ENCODE measurements around the gene TEX14. TPM values are rescaled to one million over a fixed set of nuclear protein-coding genes. Genes with fewer than 3 reads are reported as not detected.

The TEX14 gene
- total and polyA plus RNA-seq, 8 donors = 0.03 to 0.59 (median 0.20) TPM

DNA sequence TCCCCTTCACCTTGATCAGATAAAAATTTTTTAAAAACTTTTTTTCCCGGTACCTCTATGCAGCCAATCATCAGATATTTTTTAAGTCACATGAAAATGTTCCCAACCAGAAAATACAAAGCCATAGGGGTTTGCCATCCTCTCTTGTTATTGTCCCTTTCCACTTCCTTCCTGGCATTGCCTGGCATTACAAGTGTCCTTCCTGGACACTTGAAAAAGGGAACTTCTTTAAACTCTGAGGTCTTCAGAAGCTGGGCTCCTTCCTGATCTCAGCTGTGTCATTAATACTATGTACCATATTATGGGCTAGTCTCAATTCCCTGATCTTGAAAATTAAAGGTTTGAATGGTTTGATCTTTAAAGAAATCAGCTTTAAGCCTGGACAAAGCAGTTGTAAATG lies 64.9 kb downstream of the TEX14 start:
- Histone ChIP-seq H3K4me1 (no peaks in the 10 kb centered on the region), H3K27me3 (no peaks in the 10 kb centered on the region), H3K36me3 (no peaks in the 10 kb centered on the region), H3K9me3 (no peaks in the 10 kb centered on the region), H3K27ac (no peak overlapping the region), H3K4me3 (no peak overlapping the region)
- 76 to 86% methylated on average over 1 of the region's 1 CpG for WGBS, 2 donors
- intact Hi-C loops (cut with DNase I) = no loop called here
- no peak for DNase-seq
- TF ChIP-seq, protein P1, sequence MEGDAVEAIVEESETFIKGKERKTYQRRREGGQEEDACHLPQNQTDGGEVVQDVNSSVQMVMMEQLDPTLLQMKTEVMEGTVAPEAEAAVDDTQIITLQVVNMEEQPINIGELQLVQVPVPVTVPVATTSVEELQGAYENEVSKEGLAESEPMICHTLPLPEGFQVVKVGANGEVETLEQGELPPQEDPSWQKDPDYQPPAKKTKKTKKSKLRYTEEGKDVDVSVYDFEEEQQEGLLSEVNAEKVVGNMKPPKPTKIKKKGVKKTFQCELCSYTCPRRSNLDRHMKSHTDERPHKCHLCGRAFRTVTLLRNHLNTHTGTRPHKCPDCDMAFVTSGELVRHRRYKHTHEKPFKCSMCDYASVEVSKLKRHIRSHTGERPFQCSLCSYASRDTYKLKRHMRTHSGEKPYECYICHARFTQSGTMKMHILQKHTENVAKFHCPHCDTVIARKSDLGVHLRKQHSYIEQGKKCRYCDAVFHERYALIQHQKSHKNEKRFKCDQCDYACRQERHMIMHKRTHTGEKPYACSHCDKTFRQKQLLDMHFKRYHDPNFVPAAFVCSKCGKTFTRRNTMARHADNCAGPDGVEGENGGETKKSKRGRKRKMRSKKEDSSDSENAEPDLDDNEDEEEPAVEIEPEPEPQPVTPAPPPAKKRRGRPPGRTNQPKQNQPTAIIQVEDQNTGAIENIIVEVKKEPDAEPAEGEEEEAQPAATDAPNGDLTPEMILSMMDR (IDR thresholded peaks at IDR 0.05) = no peak
- ATAC-seq = no peak
- no peak for FAIRE-seq

DNA sequence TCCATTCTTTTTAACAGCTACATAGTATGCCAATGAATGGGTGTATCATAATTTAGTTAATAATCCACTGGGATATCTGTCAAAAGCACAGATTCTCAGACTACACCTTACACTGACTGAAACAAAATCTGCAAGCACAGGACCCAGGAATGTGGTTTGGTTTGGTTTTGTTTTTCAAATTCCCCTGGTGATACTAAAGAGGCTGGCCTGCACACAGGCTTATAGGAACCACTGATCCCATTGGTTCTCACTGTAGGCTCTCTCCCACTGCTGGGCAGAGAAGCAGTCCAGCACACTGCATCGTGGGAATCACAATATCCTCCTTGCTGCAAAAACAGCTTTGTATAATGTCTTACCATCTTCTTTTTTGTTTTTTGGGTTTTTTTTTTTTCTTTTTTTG lies 67.1 kb downstream of the TEX14 start:
- 57 to 81% methylated on average over 1 of the region's 1 CpG for WGBS, 2 donors
- Histone ChIP-seq H3K4me1 (no peaks in the 10 kb centered on the region), H3K9me3 (no peaks in the 10 kb centered on the region), H3K27ac (no peak overlapping the region), H3K4me3 (no peak overlapping the region), H3K36me3 (no peaks in the 10 kb centered on the region), H3K27me3 (no peaks in the 10 kb centered on the region)
- no peak for DNase-seq
- no peak for FAIRE-seq
- intact Hi-C loops (cut with DNase I) = no loop called here
- TF ChIP-seq, protein P1 (IDR thresholded peaks at IDR 0.05) = no peak
- no peak for ATAC-seq

DNA sequence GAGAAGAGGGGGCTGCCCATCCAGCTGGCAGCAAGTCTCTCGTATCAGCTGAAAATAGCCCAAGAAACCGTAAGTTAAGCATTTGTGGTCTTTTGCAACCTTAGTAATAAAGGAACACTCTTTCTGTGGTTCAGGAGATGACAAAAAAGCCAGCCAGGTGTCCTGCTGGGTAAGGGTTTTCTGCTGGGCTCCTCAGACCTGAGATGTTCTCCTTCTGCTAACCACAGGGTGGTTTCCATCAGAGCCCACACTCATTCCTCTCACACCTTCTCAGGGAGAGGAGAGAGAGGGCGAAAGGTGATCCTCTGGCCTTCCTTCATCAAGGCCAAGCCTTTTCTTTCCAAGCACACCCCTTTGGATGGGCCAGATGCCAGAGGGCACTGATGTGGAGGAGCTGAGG lies 70.7 kb downstream of the TEX14 start:
- WGBS, 2 donors = 66 to 81% methylated on average over 3 of the region's 3 CpGs
- intact Hi-C loops (cut with DNase I) = no loop called here

DNA sequence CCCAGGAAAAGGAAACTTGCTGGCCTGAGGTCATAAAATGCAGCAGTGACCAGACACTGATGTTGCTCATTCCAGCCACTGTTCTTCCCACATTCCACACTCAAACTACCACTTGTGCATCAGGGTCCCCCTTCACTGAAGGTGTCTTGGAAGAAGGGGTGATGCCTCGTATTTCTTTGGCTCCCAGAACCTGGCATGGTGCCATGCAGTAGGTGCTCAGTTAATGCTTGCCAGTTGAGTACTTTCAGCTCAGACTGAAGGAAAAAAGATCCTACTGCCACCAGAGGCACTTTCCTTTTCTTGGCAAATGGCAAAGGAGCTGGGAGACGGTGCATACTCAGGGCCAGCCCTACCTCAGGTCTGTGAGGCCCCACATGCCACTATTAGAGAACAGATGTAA lies 73.5 kb downstream of the TEX14 start:
- intact Hi-C loops (cut with DNase I) = no loop called here
- DNase-seq = no peak
- H3K27me3 ChIP-seq = no peaks in the 10 kb centered on the region
- TF ChIP-seq, protein P1 (IDR thresholded peaks at IDR 0.05) = no peak
- no peak for FAIRE-seq
- H3K4me3 ChIP-seq = no peak overlapping the region
- WGBS, 2 donors = 55 to 83% methylated on average over 2 of the region's 2 CpGs
- no peaks in the 10 kb centered on the region for H3K9me3 ChIP-seq
- no peaks in the 10 kb centered on the region for H3K36me3 ChIP-seq
- ATAC-seq = no peak
- H3K27ac ChIP-seq = no peak overlapping the region
- no peaks in the 10 kb centered on the region for H3K4me1 ChIP-seq

More for the DNA sequence above, 70.7 kb downstream of the TEX14 start:
- ATAC-seq (no peak), DNase-seq (no peak), FAIRE-seq (no peak)
- Histone ChIP-seq H3K36me3 (no peaks in the 10 kb centered on the region), H3K27ac (no peak overlapping the region), H3K4me3 (no peak overlapping the region), H3K4me1 (no peaks in the 10 kb centered on the region), H3K27me3 (no peaks in the 10 kb centered on the region), H3K9me3 (no peaks in the 10 kb centered on the region)
- TF ChIP-seq, protein P1 (IDR thresholded peaks at IDR 0.05) = no peak

DNA sequence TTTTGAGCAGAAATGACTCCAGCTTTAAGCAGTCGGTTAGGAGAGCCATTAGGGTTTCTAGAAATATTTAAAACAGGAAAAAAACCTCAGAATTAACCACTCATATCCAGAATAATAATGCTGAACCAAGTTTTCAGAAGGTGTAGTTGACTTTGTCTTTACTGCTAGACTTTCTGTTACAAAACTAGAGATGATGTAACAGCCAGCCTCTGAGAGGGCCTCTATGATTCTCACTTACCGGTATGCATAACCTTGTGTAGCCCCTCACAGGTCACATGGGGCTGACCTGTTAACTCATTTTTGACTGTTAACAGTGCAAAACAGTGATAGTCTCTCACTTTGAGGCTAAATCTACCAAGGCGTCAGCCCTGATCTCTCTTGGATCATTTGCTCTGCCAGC lies 74.3 kb downstream of the TEX14 start:
- TF ChIP-seq, protein P1 (IDR thresholded peaks at IDR 0.05) = no peak
- Histone ChIP-seq H3K27ac (no peak overlapping the region), H3K27me3 (no peaks in the 10 kb centered on the region), H3K9me3 (no peaks in the 10 kb centered on the region), H3K4me1 (no peaks in the 10 kb centered on the region), H3K36me3 (no peaks in the 10 kb centered on the region), H3K4me3 (no peak overlapping the region)
- no peak for ATAC-seq
- FAIRE-seq = no peak
- 76 to 82% methylated on average over 3 of the region's 3 CpGs for WGBS, 2 donors
- intact Hi-C loops (cut with DNase I) = no loop called here
- no peak for DNase-seq

Data from pancreas (tissue), 10 donors.